Measurements from ENCODE around the gene WTIP. TPM values are rescaled to one million over a fixed set of nuclear protein-coding genes. Genes with fewer than 3 reads are reported as not detected.

Gene WTIP
- total RNA-seq, 1 donor from 2014 or later, result 0.86 TPM

Other genes with a start within 250 kb of the WTIP start
- gene GARRE1, start 227.2 kb upstream of the WTIP start, total RNA-seq, result 11.6 and 13.1 TPM in 2 replicates
- gene GPI, start 116.6 kb upstream of the WTIP start, total RNA-seq, result 502 and 509 TPM in 2 replicates
- 51.3 and 52.3 TPM in 2 replicates for gene PDCD2L, start 77.4 kb upstream of the WTIP start, total RNA-seq
- 173 and 175 TPM in 2 replicates for gene UBA2, start 53.4 kb upstream of the WTIP start, total RNA-seq
- gene SCGB2B2, start 195.4 kb downstream of the WTIP start, total RNA-seq, result 0.20 TPM in 1 of 2 replicates, not detected in the other
- 14.8 and 16.5 TPM in 2 replicates for gene ZNF302, start 195.9 kb downstream of the WTIP start, total RNA-seq